ENCODE data around the gene FUT9. TPM values are rescaled to one million over a fixed set of nuclear protein-coding genes. Genes with fewer than 3 reads are reported as not detected.

The FUT9 gene
- total and polyA plus RNA-seq, 2 experiments from 2014 or later = 2.1 to 6.8 TPM

DNA sequence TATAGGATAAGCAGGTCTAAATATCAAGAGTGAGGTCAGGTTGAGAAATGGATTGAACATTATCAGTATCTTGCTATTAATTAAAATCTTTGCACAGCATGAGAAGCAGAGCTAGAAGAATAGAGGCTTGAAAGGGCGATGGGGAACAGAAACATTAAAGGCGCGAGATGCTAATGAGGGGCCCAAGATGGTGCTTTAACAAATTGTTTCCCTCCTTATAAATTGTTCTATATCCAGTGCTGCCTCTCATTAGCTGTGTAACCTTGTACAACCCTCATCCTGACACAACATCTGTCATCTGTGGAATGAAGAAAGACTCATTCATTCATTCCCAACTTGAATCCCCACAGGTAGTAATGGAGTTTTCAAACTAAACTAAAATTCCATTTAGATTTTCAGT lies 57.8 kb downstream of the FUT9 start (continued):
- TF ChIP-seq, protein P1, sequence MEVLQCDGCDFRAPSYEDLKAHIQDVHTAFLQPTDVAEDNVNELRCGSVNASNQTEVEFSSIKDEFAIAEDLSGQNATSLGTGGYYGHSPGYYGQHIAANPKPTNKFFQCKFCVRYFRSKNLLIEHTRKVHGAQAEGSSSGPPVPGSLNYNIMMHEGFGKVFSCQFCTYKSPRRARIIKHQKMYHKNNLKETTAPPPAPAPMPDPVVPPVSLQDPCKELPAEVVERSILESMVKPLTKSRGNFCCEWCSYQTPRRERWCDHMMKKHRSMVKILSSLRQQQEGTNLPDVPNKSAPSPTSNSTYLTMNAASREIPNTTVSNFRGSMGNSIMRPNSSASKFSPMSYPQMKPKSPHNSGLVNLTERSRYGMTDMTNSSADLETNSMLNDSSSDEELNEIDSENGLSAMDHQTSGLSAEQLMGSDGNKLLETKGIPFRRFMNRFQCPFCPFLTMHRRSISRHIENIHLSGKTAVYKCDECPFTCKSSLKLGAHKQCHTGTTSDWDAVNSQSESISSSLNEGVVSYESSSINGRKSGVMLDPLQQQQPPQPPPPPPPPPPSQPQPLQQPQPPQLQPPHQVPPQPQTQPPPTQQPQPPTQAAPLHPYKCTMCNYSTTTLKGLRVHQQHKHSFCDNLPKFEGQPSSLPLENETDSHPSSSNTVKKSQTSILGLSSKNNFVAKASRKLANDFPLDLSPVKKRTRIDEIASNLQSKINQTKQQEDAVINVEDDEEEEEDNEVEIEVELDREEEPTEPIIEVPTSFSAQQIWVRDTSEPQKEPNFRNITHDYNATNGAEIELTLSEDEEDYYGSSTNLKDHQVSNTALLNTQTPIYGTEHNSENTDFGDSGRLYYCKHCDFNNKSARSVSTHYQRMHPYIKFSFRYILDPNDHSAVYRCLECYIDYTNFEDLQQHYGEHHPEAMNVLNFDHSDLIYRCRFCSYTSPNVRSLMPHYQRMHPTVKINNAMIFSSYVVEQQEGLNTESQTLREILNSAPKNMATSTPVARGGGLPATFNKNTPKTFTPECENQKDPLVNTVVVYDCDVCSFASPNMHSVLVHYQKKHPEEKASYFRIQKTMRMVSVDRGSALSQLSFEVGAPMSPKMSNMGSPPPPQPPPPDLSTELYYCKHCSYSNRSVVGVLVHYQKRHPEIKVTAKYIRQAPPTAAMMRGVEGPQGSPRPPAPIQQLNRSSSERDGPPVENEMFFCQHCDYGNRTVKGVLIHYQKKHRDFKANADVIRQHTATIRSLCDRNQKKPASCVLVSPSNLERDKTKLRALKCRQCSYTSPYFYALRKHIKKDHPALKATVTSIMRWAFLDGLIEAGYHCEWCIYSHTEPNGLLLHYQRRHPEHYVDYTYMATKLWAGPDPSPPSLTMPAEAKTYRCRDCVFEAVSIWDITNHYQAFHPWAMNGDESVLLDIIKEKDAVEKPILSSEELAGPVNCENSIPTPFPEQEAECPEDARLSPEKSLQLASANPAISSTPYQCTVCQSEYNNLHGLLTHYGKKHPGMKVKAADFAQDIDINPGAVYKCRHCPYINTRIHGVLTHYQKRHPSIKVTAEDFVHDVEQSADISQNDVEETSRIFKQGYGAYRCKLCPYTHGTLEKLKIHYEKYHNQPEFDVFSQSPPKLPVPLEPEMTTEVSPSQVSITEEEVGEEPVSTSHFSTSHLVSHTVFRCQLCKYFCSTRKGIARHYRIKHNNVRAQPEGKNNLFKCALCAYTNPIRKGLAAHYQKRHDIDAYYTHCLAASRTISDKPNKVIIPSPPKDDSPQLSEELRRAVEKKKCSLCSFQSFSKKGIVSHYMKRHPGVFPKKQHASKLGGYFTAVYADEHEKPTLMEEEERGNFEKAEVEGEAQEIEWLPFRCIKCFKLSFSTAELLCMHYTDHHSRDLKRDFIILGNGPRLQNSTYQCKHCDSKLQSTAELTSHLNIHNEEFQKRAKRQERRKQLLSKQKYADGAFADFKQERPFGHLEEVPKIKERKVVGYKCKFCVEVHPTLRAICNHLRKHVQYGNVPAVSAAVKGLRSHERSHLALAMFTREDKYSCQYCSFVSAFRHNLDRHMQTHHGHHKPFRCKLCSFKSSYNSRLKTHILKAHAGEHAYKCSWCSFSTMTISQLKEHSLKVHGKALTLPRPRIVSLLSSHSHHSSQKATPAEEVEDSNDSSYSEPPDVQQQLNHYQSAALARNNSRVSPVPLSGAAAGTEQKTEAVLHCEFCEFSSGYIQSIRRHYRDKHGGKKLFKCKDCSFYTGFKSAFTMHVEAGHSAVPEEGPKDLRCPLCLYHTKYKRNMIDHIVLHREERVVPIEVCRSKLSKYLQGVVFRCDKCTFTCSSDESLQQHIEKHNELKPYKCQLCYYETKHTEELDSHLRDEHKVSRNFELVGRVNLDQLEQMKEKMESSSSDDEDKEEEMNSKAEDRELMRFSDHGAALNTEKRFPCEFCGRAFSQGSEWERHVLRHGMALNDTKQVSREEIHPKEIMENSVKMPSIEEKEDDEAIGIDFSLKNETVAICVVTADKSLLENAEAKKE (CRISPR knock-in tag; IDR thresholded peaks at IDR 0.05) = no peak
- no peak for TF ChIP-seq STAT1 (IDR thresholded peaks at IDR 0.05; ENCODE audit: unreplicated experiment)

DNA sequence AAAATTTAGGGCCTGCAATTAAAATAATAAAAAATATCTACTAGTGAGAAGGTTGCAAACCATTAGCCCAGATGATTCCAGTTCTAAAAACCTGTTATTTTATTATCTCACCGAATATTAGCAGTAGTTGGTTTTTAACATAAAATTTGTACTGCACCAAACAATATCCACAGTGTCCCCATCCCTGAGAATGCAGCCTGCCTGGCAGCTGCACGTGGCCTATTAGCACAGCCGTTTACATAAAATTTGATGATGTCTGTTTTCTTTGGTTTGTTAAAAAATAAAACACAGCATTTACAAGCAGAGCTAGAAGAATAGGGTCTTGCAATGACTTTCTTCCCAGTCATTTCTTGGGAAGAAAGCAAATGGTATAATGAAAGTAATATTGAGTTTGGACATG lies 58.2 kb downstream of the FUT9 start:
- H3K79me2 ChIP-seq (replicated peaks; ENCODE audit: insufficient read depth) = no peaks in the 10 kb centered on the region
- no peaks in the 10 kb centered on the region for H3K27me3 Mint-ChIP-seq (ENCODE audit: insufficient read depth, low read depth, poor library complexity)
- H3K27ac Mint-ChIP-seq = no peak overlapping the region
- no peaks in the 10 kb centered on the region for H3K4me1 ChIP-seq (ENCODE audit: insufficient read depth)
- no peaks in the 10 kb centered on the region for H3K9me2 ChIP-seq (ENCODE audit: insufficient read depth)
- no peak overlapping the region for H3K27ac ChIP-seq (ENCODE audit: low read depth)
- no peaks in the 10 kb centered on the region for H3K36me3 ChIP-seq (ENCODE audit: insufficient read depth)
- peaks cover 9% of the 10 kb centered on the region for H3K4me1 Mint-ChIP-seq
- H4K20me1 ChIP-seq (replicated peaks; ENCODE audit: insufficient read depth) = no peaks in the 10 kb centered on the region
- no peak overlapping the region for H2AFZ ChIP-seq
- H3F3A ChIP-seq (replicated peaks; ENCODE audit: low read depth) = no peaks in the 10 kb centered on the region
- DNase-seq (ENCODE audit: low spot score) (no peak), ATAC-seq (no peak)
- H3K4me2 ChIP-seq = no peak overlapping the region
- H3K9me3 Mint-ChIP-seq = no peaks in the 10 kb centered on the region
- no peaks in the 10 kb centered on the region for H3K27me3 ChIP-seq (ENCODE audit: insufficient read depth)
- H3K36me3 Mint-ChIP-seq (ENCODE audit: low read depth) = no peaks in the 10 kb centered on the region
- H3K4me3 ChIP-seq = no peak overlapping the region
- no peak overlapping the region for H3K4me3 Mint-ChIP-seq
- TF ChIP-seq EZH2phosphoT487 (IDR thresholded peaks at IDR 0.05; ENCODE audit: unreplicated experiment) = no peak
- TF ChIP-seq, protein P1 (CRISPR knock-in tag; IDR thresholded peaks at IDR 0.05) = no peak
- TF ChIP-seq, protein P2, sequence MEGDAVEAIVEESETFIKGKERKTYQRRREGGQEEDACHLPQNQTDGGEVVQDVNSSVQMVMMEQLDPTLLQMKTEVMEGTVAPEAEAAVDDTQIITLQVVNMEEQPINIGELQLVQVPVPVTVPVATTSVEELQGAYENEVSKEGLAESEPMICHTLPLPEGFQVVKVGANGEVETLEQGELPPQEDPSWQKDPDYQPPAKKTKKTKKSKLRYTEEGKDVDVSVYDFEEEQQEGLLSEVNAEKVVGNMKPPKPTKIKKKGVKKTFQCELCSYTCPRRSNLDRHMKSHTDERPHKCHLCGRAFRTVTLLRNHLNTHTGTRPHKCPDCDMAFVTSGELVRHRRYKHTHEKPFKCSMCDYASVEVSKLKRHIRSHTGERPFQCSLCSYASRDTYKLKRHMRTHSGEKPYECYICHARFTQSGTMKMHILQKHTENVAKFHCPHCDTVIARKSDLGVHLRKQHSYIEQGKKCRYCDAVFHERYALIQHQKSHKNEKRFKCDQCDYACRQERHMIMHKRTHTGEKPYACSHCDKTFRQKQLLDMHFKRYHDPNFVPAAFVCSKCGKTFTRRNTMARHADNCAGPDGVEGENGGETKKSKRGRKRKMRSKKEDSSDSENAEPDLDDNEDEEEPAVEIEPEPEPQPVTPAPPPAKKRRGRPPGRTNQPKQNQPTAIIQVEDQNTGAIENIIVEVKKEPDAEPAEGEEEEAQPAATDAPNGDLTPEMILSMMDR (conservative IDR thresholded peaks at IDR 0.05; ENCODE audit: low read depth in 2 of 2) = no peak
- TF ChIP-seq, protein P3, sequence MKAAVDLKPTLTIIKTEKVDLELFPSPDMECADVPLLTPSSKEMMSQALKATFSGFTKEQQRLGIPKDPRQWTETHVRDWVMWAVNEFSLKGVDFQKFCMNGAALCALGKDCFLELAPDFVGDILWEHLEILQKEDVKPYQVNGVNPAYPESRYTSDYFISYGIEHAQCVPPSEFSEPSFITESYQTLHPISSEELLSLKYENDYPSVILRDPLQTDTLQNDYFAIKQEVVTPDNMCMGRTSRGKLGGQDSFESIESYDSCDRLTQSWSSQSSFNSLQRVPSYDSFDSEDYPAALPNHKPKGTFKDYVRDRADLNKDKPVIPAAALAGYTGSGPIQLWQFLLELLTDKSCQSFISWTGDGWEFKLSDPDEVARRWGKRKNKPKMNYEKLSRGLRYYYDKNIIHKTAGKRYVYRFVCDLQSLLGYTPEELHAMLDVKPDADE (IDR thresholded peaks at IDR 0.05) = no peak
- no peak for TF ChIP-seq EZH2 (IDR thresholded peaks at IDR 0.05; ENCODE audit: low read depth, unreplicated experiment)
- TF ChIP-seq JUNB (IDR thresholded peaks at IDR 0.05; ENCODE audit: unreplicated experiment) = no peak

Measured in GM23338 (cell line).